Ishikawa (cell line): ENCODE measurements around the gene THRAP3.
A peak's percentile ranks its signal among the peaks of the same experiment; 100 is the strongest.

Experiments used
- CEBPB ChIP-seq: IDR thresholded peaks from 2 replicates; pipeline ENCODE4 v1.6.1; 2012
- CREB1 ChIP-seq: IDR thresholded peaks from 2 replicates; pipeline ENCODE4 v1.6.1; 2012; ENCODE audit warnings: low read depth
- EGR1 ChIP-seq: IDR thresholded peaks from 2 replicates; pipeline ENCODE4 v1.6.1; 2012
- EP300 ChIP-seq: IDR thresholded peaks from 2 replicates; pipeline ENCODE4 v1.6.1; 2012; ENCODE audit warnings: borderline replicate concordance
- FOXM1 ChIP-seq: IDR thresholded peaks from 2 replicates; pipeline ENCODE4 v1.6.1; 2012; ENCODE audit warnings: low read depth, borderline replicate concordance
- MAX ChIP-seq: IDR thresholded peaks from 2 replicates; pipeline ENCODE4 v1.6.1; 2012
- NFIC ChIP-seq: IDR thresholded peaks from 2 replicates; pipeline ENCODE4 v1.6.1; 2012
- RAD21 ChIP-seq: IDR thresholded peaks from 2 replicates; pipeline ENCODE4 v1.6.1; 2012; ENCODE audit warnings: low read depth
- REST ChIP-seq: IDR thresholded peaks from 2 replicates; pipeline ENCODE4 v1.6.1; 2012; ENCODE audit warnings: low read depth, mild to moderate bottlenecking
- TAF1 ChIP-seq: IDR thresholded peaks from 2 replicates; pipeline ENCODE4 v1.6.1; 2012; ENCODE audit warnings: low read depth, mild to moderate bottlenecking
- TCF12 ChIP-seq: IDR thresholded peaks from 2 replicates; pipeline ENCODE4 v1.6.1; 2012; ENCODE audit warnings: low read depth
- TEAD4 ChIP-seq: IDR thresholded peaks from 2 replicates; pipeline ENCODE4 v1.6.1; 2012
- USF1 ChIP-seq: IDR thresholded peaks from 2 replicates; pipeline ENCODE4 v1.6.1; 2012
- YY1 ChIP-seq: IDR thresholded peaks from 2 replicates; pipeline ENCODE4 v1.6.1; 2012; ENCODE audit warnings: low read depth
- ZBTB7A ChIP-seq: IDR thresholded peaks from 2 replicates; pipeline ENCODE4 v1.6.1; 2012; ENCODE audit warnings: low read depth

The THRAP3 gene

GRCh38 chr1:36223996-36224536, at the start of gene THRAP3:
TSS of gene THRAP3 (plus strand) at chr1:36224443. CDS start at chr1:36282564, 58,121 bp downstream.
- TF ChIP-seq TAF1: peak; percentile 93
- TF ChIP-seq CREB1: peak; percentile 94
- TF ChIP-seq REST: no peak
- no peak for TF ChIP-seq CEBPB
- TF ChIP-seq EGR1: peak; percentile 66; the same call in 1 of the 2 replicates
- peak; percentile 59; the same call in 1 of the 2 replicates for TF ChIP-seq TCF12
- no peak for TF ChIP-seq ZBTB7A
- TF ChIP-seq TEAD4: peak; percentile 28; the same call in 1 of the 2 replicates
- TF ChIP-seq YY1: peak; percentile 87
- no peak; the same call in 1 of the 2 replicates for TF ChIP-seq FOXM1
- TF ChIP-seq RAD21: no peak
- no peak for TF ChIP-seq NFIC
- peak; percentile 69 for TF ChIP-seq MAX
- peak; percentile 100 for TF ChIP-seq USF1

GRCh38 chr1:36174713-36175112, 49.5 kb upstream of the THRAP3 start:
- TF ChIP-seq ZBTB7A (no peak), NFIC (no peak), FOXM1 (no peak), RAD21 (no peak), TEAD4 (no peak), MAX (no peak), TAF1 (no peak), CEBPB (no peak), EGR1 (no peak), CREB1 (no peak), EP300 (no peak)

GRCh38 chr1:36175137-36176095, 48.8 kb upstream of the THRAP3 start:
- TF ChIP-seq YY1 (no peak), FOXM1 (no peak), REST (no peak), USF1 (no peak), TAF1 (no peak)

- TF ChIP-seq EP300 (no peak), MAX (no peak), YY1 (no peak), CREB1 (no peak), TAF1 (no peak), EGR1 (no peak), FOXM1 (no peak), TEAD4 (no peak)
Observed at GRCh38 chr1:36176106-36176949, 47.9 kb upstream of the THRAP3 start.
